Thyroid gland (tissue), 4 donors: ENCODE measurements around the gene TBC1D1. TPM values are rescaled to one million over a fixed set of nuclear protein-coding genes. Genes with fewer than 3 reads are reported as not detected.

Source experiments
- DNase-seq, 2 donors: peaks; one replicate each; pipeline ENCODE4 v3.0.0-alpha.2; 2019
- H3K27ac ChIP-seq, 3 donors: fragments of 200-600 bp; sonication (generic); 1 replicate in 2 of 3; 2 replicates in 1 of 3; pipeline ENCODE4 v1.5.1; 2016 to 2019; ENCODE audit warnings: mild to moderate bottlenecking in 1 of 3, moderate library complexity in 1 of 3
- H3K27me3 ChIP-seq: fragments of 200-600 bp; sonication (generic); one replicate; pipeline ENCODE4 v1.5.1; 2019
- H3K36me3 ChIP-seq, 2 donors: fragments of 200-600 bp; sonication (generic); one replicate each; pipeline ENCODE4 v1.5.1; 2016 to 2019
- H3K4me1 ChIP-seq, 2 donors: fragments of 200-600 bp; sonication (generic); one replicate each; pipeline ENCODE4 v1.5.1; 2017 to 2019
- H3K4me3 ChIP-seq, 3 donors: fragments of 200-600 bp; sonication (generic); replicated peaks in 1 of 3; 1 replicate in 2 of 3; 2 replicates in 1 of 3; pipeline ENCODE4 v1.5.1; 2016; ENCODE audit warnings: mild to moderate bottlenecking in 1 of 3
- H3K9me3 ChIP-seq: fragments of 200-600 bp; sonication (generic); one replicate; pipeline ENCODE4 v1.5.1; 2017
- CTCF ChIP-seq, 6 experiments: fragments of 200-600 bp in 3 of 6; fragments of 450-650 bp in 3 of 6; sonication (generic) in 3 of 6; IDR thresholded peaks; one replicate each; pipeline ENCODE4 v1.5.1; 2016 to 2019; ENCODE audit warnings: antibody characterized with exemption in 6 of 6, mild to moderate bottlenecking in 2 of 6, inconsistent platforms in 1 of 6, moderate library complexity in 1 of 6
- POLR2A ChIP-seq, 2 donors: fragments of 450-650 bp; IDR thresholded peaks; one replicate each; pipeline ENCODE4 v1.6.1; 2017; ENCODE audit warnings: antibody characterized with exemption in 2 of 2, mild to moderate bottlenecking in 2 of 2, moderate library complexity in 1 of 2
- WGBS, 2 donors: methylation state at CpG; one replicate each; pipeline ENCODE4 v1.1.5; 2017; 5-methylcytosine and 5-hydroxymethylcytosine counted together
- intact Hi-C: fragments of 100-400 bp; cut with DNase I; formaldehyde crosslinking; loops from one replicate; pipeline ENCODE4 v1.15.1; 2023
- total RNA-seq, 4 donors: library from RNA; depleted of rRNA; stranded (reverse); fragments of >200 nt; gene quantifications; one replicate each; pipeline ENCODE4 v1.2.3, GENCODE V29; 2016

Gene TBC1D1
- total RNA-seq, 4 donors from 2014 or later = 192 to 284 (median 230) TPM

- H3K4me1 ChIP-seq = peaks cover 0 to 4% of the 10 kb centered on the region in 2 donors
- H3K27me3 ChIP-seq = no peaks in the 10 kb centered on the region
- H3K9me3 ChIP-seq = no peaks in the 10 kb centered on the region
- H3K4me3 ChIP-seq = no peak overlapping the region
- no peak overlapping the region for H3K27ac ChIP-seq
- intact Hi-C loops = no loop called here
- TF ChIP-seq CTCF (IDR thresholded peaks at IDR 0.05) (no peak), POLR2A (IDR thresholded peaks at IDR 0.05) (no peak)
- no peak for DNase-seq
- WGBS, 2 donors = 98 to 99% methylated on average over 3 of the region's 3 CpGs
- no peaks in the 10 kb centered on the region for H3K36me3 ChIP-seq
Observed at GRCh38 chr4:37938208-37938607, 47.3 kb downstream of the TBC1D1 start.

DNA sequence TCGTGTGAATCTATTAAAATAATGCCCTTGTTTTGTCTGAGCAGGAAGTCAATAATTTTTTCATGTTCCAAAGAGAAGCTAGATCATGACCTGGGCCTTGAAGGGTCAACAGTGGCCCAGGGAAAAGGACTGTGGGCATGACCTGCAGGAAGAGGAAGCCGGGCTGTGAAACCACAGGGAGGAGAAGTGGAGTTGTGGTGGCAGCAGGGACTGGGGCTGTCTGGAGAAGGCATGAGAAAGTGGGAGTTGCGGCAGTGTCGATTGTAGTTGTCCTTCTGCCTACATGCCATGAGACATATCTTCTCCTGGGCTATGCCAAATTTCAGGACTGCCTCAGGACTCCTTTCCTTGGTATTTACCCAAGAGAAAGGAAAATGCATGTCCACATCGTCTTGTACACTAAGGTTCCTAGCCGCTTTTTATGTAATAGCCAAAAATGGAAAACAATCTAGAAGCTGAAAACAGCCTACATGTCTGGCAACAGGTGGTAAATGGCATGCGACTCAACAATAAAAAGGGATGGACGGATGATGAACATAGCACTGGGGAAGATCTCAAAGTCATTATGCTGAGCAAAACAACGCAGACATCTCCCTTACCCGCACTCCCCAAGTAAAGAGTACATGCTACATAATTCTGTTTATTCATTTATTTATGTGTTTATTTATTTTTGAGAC, 55.8 kb downstream of the TBC1D1 start:
- intact Hi-C loops = no loop called here
- Histone ChIP-seq H3K9me3 (no peaks in the 10 kb centered on the region), H3K4me1 (no peaks in the 10 kb centered on the region), H3K27ac (no peak overlapping the region), H3K27me3 (no peaks in the 10 kb centered on the region), H3K36me3 (no peaks in the 10 kb centered on the region), H3K4me3 (no peak overlapping the region)
- TF ChIP-seq CTCF (IDR thresholded peaks at IDR 0.05) (no peak), POLR2A (IDR thresholded peaks at IDR 0.05) (no peak)
- 87 to 88% methylated on average over 10 of the region's 10 CpGs for WGBS, 2 donors
- no peak for DNase-seq

- intact Hi-C loops = no loop called here
- WGBS, 2 donors = 63 to 67% methylated on average over 4 of the region's 4 CpGs
Observed at GRCh38 chr4:37948542-37948941, 57.7 kb downstream of the TBC1D1 start.

GRCh38 chr4:37949636-37950426, 58.9 kb downstream of the TBC1D1 start:
- TF ChIP-seq CTCF (IDR thresholded peaks at IDR 0.05) (no peak), POLR2A (IDR thresholded peaks at IDR 0.05) (no peak)
- Histone ChIP-seq H3K27me3 (no peaks in the 10 kb centered on the region), H3K36me3 (no peaks in the 10 kb centered on the region), H3K9me3 (no peaks in the 10 kb centered on the region), H3K4me1 (no peaks in the 10 kb centered on the region), H3K4me3 (no peak overlapping the region), H3K27ac (no peak overlapping the region)
- intact Hi-C loops = no loop called here
- no peak for DNase-seq
- WGBS, 2 donors = 86 to 89% methylated on average over 9 of the region's 9 CpGs

More at GRCh38 chr4:37948542-37948941, 57.7 kb downstream of the TBC1D1 start:
- Histone ChIP-seq H3K9me3 (no peaks in the 10 kb centered on the region), H3K27me3 (no peaks in the 10 kb centered on the region), H3K27ac (no peak overlapping the region), H3K4me3 (no peak overlapping the region), H3K4me1 (no peaks in the 10 kb centered on the region), H3K36me3 (no peaks in the 10 kb centered on the region)
- TF ChIP-seq CTCF (IDR thresholded peaks at IDR 0.05) (no peak), POLR2A (IDR thresholded peaks at IDR 0.05) (no peak)
- no peak for DNase-seq
